Measurements from ENCODE around the gene SLC25A23.
A peak's percentile ranks its signal among the peaks of the same experiment; 100 is the strongest.
"Not testable (repeated sequence)": the region's sequence is repeated elsewhere in the genome, so short reads cannot be mapped to it uniquely, and the experiment has no call there.

The SLC25A23 gene

GRCh38 chr19:6455924-6456323, 3.7 kb downstream of the SLC25A23 start:
- no peak for DNase-seq

DNA sequence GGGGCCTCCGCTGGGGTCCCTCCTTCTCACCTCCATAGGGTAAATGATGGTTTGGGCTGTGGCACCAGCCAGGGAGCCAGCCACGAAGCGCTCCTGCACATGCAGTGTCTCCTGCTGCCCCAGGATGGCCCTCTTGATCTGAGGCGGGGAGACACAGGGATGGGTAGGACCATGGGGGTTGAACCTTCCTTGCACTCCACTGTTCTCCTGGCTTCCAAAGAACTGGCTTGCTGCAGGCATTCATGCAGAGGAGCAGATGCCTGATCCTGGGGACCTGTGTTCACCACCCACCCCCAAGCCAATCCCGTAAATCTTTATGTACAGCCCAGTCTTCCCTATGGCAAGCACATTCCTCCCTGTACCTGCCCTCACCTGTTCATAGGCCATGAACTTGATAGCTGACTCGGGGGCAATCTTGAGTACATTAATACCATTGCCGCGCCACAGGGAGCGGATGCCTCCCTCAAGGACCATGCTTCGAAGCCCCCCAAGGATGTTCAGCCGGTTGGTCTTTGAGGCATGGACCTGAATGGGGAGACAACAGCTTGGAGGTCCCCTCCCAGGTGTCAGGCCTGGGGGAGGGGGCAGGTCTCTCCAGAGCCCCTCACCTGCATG, 5.5 kb downstream of the SLC25A23 start:
- DNase-seq = no peak

- DNase-seq = no peak
Observed at GRCh38 chr19:6452899-6453298, 6.7 kb downstream of the SLC25A23 start.

DNA sequence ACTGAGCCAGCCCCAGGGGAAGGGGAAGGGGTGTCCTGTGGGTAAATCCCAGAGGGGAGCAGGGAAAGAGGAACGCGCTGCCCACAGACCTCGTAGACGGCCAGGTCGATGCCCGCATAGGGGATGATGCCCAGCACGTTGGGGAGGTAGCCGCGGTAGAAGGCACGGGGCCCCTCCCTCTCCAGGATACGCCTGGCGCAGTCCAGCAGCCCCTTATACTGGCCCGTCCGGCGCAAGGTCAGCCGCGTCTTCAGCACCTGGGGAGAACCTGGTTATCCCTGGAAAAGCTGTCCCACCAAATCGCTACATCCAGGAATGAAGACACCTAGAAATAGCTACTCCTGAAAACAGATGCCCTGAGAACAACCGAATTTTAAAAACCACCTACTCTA, 7.4 kb downstream of the SLC25A23 start:
- no peak for DNase-seq

- no peak for DNase-seq
Observed at GRCh38 chr19:6451583-6452222, 7.9 kb downstream of the SLC25A23 start.

DNA sequence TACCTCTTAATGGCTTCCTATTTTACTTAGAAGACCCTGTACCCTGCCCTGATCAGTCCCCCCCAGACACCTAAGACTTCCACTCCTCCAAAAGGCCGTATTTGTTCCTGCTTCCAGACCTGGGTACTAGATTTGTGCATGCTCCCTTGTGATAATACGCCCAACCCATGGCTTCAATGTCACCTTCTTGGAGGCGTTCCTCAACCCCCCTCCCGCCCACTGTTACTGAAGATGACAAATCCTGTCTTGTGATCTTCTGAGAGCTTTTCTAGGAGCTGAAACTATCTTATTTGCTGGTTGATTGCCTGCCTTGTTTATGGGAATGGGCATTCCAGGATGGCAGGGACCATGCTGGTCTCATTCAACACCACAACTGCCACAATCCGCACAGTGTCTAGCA, 9.4 kb downstream of the SLC25A23 start:
- DNase-seq = no peak

GRCh38 chr19:6448045-6448444, 11.5 kb downstream of the SLC25A23 start:
- DNase-seq = no peak

DNA sequence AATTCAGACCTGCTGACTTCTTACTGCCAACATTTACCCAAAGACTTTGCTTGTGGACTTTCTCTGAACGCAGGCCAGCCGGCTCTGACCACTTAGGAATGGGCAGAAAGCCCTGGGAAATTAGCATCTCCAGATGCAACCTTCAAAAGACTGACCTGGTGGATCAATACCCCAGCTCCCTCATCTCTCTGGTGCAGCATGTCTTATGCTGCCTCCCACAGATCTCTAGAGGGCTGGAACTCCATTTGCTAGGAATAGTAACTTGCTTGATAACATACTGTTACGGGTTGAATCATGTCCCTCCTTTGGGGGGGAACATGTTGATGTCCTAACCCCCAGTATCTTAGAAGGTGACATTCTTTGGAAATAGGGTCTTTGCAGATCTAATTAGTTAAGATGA, 13.1 kb downstream of the SLC25A23 start:
- DNase-seq = no peak

DNA sequence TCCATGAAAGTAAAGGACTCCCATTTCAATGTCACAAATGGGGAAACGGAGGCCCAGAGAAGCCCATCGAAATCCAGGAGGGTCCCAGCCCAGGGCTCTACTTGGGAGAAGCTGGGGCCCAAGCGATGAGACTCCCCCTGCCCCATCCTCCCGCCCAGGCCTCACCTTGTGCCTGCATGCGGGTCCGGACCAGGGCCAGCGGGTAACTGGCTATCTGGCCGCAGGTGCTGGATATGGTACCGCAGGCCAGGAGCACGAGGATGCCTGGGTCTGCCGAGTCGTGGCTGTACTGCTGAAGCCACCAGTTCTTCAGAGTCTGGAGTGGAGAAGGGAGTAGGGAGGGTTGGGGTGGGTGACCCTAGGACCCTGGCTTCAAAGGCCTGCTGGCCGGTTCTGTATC, 15.6 kb downstream of the SLC25A23 start:
- no peak for DNase-seq

GRCh38 chr19:6442087-6442688, 17.4 kb downstream of the SLC25A23 start:
- DNase-seq = no peak

- no peak for DNase-seq
Observed at GRCh38 chr19:6440905-6441304, 18.7 kb downstream of the SLC25A23 start.

GRCh38 chr19:6439743-6440142, 19.8 kb downstream of the SLC25A23 start:
- no peak for DNase-seq

GRCh38 chr19:6433663-6434062, 25.9 kb downstream of the SLC25A23 start, which contains the start of gene SLC25A41:
SLC25A41 (minus strand) TSS chr19:6433763; CDS start chr19:6433693, 70 bp downstream.
- DNase-seq = no peak

- DNase-seq = no peak
Observed at GRCh38 chr19:6433165-6433564, 26.4 kb downstream of the SLC25A23 start.

DNA sequence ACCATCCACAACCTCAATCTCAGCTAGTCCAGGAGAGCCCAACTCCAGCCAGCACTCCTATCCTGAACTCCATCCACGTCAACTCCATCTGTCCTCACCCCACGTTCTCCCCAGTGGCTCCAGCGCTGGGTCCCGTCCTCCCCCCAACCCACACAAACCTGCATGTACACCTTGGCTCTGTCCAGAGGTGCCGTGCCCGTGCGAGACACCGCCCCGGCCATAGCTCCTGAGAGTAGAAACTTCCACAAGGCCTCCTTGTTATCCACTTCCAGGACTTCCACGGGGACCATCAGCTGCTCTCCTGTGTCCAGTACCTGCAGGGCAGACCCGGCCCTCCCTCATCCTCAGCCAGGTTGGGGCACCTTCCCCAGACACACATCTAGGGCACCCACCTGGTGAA, 27.7 kb downstream of the SLC25A23 start:
- no peak for DNase-seq

GRCh38 chr19:6429419-6430221, 30.0 kb downstream of the SLC25A23 start:
- no peak for DNase-seq

GRCh38 chr19:6428692-6429418, 30.7 kb downstream of the SLC25A23 start:
- not testable (repeated sequence) for DNase-seq

DNA sequence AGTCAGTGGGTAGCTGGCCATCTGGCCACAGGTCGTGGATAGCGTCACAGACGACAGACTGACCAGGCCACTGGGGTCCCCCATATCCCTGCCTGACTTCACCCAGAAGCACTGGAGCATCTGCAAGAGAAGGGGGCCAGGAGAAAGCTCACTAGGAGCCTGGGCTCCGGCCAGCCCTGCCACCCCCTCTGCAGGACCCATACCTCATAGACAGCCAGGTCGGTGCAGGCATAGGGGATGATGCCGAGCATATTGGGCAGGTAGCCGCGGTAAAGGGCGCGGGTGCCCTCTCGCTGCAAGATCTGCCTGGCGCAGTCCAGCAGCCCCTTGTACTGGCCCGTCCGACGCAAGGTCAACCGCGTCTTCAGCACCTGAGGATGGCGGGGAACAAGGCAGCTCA, 32.5 kb downstream of the SLC25A23 start:
- DNase-seq = no peak

- DNase-seq = no peak
Observed at GRCh38 chr19:6425732-6426620, 33.6 kb downstream of the SLC25A23 start.

DNA sequence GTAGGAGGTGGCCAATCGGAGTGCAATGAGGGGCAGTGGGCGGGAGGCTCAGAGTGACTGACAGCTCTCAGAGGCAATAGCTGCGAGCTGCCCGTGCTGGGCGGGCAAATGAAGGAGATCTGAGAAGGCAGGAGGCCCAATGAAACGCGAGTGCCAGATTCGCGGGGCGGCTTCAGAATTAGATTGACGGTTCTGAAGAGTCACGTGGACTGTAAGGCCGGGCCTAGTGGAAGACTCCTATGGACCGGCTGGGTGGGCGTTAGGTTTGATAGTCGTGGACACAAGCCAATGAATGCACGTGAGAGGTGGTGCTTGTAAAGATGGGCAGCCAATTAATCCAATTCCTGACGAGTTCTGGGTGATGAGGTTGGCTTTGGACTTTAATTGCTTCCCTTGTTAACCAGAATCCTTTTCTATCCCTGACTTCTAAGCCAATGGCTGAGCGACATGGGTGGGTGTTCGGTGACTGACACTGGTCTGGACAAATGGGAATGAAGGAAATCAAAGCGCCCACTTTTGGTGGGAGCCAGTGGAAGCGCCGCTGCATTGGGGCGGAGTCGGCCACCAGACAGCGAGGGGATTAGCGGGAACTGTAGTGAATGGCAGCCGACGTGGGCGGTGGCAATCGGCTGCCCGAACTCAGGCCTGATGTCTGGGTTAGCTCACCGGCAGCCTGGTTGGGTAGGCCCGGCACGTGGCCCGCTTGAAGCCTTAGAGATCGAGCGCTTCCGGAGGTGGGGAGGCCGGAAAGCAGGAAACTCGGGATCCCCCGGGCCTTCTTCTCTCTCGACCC, 34.5 kb downstream of the SLC25A23 start:
- DNase-seq = peak; percentile 99

Measured in activated naive CD4-positive, alpha-beta T cell treated with Interleukin-2 at 50 U/mL for 16 hours (primary cell).